K562 (cell line): Measurements from ENCODE around the gene HBB.

Experiments used
- FUS ChIP-seq: fragments of 200-400 bp; formaldehyde crosslinking; optimal IDR thresholded peaks from 2 replicates; pipeline ENCODE3; 2017; ENCODE audit warnings: low read depth, low read length
- HDAC2 ChIP-seq: fragments of 450-650 bp; IDR thresholded peaks from 2 replicates; pipeline ENCODE4 v1.6.1; 2016; ENCODE audit warnings: mild to moderate bottlenecking
- KDM1A ChIP-seq, 2 experiments: fragments of 450-650 bp; IDR thresholded peaks; 2 replicates each; pipeline ENCODE4 v1.6.1; 2016; ENCODE audit warnings: mild to moderate bottlenecking in 2 of 2
- POLR2A ChIP-seq: fragments of 450-650 bp; conservative IDR thresholded peaks from 2 replicates; pipeline ENCODE4 v1.6.1; 2016
- RNF2 ChIP-seq: sonication (generic); IDR thresholded peaks from 2 replicates; pipeline ENCODE4 v1.6.1; 2016
- SAFB2 ChIP-seq: fragments of 200-400 bp; formaldehyde crosslinking; IDR thresholded peaks from 2 replicates; pipeline ENCODE4 v1.6.1; 2018; ENCODE audit warnings: borderline replicate concordance, low read length, low read depth, moderate library complexity; ENCODE audit not compliant: severe bottlenecking
- TF ChIP-seq, protein P1 (sequence below), 3 experiments: IDR thresholded peaks in 2 of 3; conservative IDR thresholded peaks in 1 of 3; 2 replicates each; pipeline ENCODE4 v1.5.1; 2011 to 2012; ENCODE audit warnings: low read length in 3 of 3, mild to moderate bottlenecking in 3 of 3, control low read depth in 2 of 3, improper control_type of control experiment in 1 of 3, inconsistent platforms in 1 of 3, low read depth in 1 of 3, mixed read lengths in 1 of 3, moderate library complexity in 1 of 3; ENCODE audit not compliant: insufficient read depth in 2 of 3
- TF ChIP-seq, protein P2 (sequence below): fragments of 250-450 bp; sonication (Bioruptor Pico); IDR thresholded peaks from 2 replicates; pipeline ENCODE4 v1.5.0; 2020; ENCODE audit warnings: mild to moderate bottlenecking, borderline replicate concordance
- TF ChIP-seq, protein P3 (sequence below): fragments of 450-650 bp; IDR thresholded peaks from 2 replicates; pipeline ENCODE4 v1.6.1; 2016; ENCODE audit warnings: mild to moderate bottlenecking, moderate library complexity
- TF ChIP-seq, protein P4 (sequence below): IDR thresholded peaks from 2 replicates; pipeline ENCODE4 v1.6.1; 2012; ENCODE audit warnings: low read depth, low read length, improper control_type of control experiment, borderline replicate concordance

DNA sequence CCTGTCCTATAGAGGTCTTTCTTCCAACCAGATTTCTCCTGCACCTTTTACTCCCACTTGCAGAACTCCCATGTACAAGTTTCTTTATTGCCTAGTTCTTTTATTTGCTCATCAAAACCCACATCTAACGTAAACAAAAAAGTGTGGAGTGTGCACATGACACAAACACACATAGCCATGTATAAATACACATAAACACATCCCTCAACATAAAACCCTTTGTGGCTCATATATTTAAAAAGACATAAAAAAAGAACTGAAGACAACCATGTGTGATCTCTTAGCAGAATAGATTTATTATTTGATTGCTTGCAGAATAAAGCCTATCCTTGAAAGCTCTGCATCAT, 26.0 kb upstream of the HBB start:
- TF ChIP-seq RNF2 (no peak), KDM1A (IDR thresholded peaks at IDR 0.05) (no peak), POLR2A (no peak), HDAC2 (no peak), SAFB2 (no peak), FUS (no peak)
- TF ChIP-seq, protein P1, sequence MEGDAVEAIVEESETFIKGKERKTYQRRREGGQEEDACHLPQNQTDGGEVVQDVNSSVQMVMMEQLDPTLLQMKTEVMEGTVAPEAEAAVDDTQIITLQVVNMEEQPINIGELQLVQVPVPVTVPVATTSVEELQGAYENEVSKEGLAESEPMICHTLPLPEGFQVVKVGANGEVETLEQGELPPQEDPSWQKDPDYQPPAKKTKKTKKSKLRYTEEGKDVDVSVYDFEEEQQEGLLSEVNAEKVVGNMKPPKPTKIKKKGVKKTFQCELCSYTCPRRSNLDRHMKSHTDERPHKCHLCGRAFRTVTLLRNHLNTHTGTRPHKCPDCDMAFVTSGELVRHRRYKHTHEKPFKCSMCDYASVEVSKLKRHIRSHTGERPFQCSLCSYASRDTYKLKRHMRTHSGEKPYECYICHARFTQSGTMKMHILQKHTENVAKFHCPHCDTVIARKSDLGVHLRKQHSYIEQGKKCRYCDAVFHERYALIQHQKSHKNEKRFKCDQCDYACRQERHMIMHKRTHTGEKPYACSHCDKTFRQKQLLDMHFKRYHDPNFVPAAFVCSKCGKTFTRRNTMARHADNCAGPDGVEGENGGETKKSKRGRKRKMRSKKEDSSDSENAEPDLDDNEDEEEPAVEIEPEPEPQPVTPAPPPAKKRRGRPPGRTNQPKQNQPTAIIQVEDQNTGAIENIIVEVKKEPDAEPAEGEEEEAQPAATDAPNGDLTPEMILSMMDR (IDR thresholded peaks at IDR 0.05 in 2 of 3, conservative IDR thresholded peaks at IDR 0.05 in 1 of 3; ENCODE audit: insufficient read depth in 2 of 3, low read depth in 1 of 3, low read length in 3 of 3) = no peak
- TF ChIP-seq, protein P2, sequence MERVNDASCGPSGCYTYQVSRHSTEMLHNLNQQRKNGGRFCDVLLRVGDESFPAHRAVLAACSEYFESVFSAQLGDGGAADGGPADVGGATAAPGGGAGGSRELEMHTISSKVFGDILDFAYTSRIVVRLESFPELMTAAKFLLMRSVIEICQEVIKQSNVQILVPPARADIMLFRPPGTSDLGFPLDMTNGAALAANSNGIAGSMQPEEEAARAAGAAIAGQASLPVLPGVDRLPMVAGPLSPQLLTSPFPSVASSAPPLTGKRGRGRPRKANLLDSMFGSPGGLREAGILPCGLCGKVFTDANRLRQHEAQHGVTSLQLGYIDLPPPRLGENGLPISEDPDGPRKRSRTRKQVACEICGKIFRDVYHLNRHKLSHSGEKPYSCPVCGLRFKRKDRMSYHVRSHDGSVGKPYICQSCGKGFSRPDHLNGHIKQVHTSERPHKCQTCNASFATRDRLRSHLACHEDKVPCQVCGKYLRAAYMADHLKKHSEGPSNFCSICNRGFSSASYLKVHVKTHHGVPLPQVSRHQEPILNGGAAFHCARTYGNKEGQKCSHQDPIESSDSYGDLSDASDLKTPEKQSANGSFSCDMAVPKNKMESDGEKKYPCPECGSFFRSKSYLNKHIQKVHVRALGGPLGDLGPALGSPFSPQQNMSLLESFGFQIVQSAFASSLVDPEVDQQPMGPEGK (CRISPR knock-in tag) = no peak
- TF ChIP-seq, protein P3, sequence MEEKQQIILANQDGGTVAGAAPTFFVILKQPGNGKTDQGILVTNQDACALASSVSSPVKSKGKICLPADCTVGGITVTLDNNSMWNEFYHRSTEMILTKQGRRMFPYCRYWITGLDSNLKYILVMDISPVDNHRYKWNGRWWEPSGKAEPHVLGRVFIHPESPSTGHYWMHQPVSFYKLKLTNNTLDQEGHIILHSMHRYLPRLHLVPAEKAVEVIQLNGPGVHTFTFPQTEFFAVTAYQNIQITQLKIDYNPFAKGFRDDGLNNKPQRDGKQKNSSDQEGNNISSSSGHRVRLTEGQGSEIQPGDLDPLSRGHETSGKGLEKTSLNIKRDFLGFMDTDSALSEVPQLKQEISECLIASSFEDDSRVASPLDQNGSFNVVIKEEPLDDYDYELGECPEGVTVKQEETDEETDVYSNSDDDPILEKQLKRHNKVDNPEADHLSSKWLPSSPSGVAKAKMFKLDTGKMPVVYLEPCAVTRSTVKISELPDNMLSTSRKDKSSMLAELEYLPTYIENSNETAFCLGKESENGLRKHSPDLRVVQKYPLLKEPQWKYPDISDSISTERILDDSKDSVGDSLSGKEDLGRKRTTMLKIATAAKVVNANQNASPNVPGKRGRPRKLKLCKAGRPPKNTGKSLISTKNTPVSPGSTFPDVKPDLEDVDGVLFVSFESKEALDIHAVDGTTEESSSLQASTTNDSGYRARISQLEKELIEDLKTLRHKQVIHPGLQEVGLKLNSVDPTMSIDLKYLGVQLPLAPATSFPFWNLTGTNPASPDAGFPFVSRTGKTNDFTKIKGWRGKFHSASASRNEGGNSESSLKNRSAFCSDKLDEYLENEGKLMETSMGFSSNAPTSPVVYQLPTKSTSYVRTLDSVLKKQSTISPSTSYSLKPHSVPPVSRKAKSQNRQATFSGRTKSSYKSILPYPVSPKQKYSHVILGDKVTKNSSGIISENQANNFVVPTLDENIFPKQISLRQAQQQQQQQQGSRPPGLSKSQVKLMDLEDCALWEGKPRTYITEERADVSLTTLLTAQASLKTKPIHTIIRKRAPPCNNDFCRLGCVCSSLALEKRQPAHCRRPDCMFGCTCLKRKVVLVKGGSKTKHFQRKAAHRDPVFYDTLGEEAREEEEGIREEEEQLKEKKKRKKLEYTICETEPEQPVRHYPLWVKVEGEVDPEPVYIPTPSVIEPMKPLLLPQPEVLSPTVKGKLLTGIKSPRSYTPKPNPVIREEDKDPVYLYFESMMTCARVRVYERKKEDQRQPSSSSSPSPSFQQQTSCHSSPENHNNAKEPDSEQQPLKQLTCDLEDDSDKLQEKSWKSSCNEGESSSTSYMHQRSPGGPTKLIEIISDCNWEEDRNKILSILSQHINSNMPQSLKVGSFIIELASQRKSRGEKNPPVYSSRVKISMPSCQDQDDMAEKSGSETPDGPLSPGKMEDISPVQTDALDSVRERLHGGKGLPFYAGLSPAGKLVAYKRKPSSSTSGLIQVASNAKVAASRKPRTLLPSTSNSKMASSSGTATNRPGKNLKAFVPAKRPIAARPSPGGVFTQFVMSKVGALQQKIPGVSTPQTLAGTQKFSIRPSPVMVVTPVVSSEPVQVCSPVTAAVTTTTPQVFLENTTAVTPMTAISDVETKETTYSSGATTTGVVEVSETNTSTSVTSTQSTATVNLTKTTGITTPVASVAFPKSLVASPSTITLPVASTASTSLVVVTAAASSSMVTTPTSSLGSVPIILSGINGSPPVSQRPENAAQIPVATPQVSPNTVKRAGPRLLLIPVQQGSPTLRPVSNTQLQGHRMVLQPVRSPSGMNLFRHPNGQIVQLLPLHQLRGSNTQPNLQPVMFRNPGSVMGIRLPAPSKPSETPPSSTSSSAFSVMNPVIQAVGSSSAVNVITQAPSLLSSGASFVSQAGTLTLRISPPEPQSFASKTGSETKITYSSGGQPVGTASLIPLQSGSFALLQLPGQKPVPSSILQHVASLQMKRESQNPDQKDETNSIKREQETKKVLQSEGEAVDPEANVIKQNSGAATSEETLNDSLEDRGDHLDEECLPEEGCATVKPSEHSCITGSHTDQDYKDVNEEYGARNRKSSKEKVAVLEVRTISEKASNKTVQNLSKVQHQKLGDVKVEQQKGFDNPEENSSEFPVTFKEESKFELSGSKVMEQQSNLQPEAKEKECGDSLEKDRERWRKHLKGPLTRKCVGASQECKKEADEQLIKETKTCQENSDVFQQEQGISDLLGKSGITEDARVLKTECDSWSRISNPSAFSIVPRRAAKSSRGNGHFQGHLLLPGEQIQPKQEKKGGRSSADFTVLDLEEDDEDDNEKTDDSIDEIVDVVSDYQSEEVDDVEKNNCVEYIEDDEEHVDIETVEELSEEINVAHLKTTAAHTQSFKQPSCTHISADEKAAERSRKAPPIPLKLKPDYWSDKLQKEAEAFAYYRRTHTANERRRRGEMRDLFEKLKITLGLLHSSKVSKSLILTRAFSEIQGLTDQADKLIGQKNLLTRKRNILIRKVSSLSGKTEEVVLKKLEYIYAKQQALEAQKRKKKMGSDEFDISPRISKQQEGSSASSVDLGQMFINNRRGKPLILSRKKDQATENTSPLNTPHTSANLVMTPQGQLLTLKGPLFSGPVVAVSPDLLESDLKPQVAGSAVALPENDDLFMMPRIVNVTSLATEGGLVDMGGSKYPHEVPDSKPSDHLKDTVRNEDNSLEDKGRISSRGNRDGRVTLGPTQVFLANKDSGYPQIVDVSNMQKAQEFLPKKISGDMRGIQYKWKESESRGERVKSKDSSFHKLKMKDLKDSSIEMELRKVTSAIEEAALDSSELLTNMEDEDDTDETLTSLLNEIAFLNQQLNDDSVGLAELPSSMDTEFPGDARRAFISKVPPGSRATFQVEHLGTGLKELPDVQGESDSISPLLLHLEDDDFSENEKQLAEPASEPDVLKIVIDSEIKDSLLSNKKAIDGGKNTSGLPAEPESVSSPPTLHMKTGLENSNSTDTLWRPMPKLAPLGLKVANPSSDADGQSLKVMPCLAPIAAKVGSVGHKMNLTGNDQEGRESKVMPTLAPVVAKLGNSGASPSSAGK = no peak
- TF ChIP-seq, protein P4, sequence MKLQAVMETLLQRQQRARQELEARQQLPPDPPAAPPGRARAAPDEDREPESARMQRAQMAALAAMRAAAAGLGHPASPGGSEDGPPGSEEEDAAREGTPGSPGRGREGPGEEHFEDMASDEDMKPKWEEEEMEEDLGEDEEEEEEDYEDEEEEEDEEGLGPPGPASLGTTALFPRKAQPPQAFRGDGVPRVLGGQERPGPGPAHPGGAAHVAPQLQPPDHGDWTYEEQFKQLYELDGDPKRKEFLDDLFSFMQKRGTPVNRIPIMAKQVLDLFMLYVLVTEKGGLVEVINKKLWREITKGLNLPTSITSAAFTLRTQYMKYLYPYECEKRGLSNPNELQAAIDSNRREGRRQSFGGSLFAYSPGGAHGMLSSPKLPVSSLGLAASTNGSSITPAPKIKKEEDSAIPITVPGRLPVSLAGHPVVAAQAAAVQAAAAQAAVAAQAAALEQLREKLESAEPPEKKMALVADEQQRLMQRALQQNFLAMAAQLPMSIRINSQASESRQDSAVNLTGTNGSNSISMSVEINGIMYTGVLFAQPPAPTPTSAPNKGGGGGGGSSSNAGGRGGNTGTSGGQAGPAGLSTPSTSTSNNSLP = no peak
